Subcutaneous abdominal adipose tissue (tissue), 5 donors: ENCODE measurements around the gene PPP3R1.

Experiments
- H3K27ac ChIP-seq: one replicate; pipeline ENCODE4 v1.7.0; 2013; ENCODE audit warnings: low read depth, mild to moderate bottlenecking, inconsistent platforms, low read length, moderate library complexity
- H3K27me3 ChIP-seq, 5 donors: one replicate each; pipeline ENCODE4 v1.7.0; 2013; ENCODE audit warnings: low read length in 5 of 5, inconsistent platforms in 1 of 5; ENCODE audit not compliant: control insufficient read depth in 5 of 5, insufficient read depth in 4 of 5
- H3K36me3 ChIP-seq, 5 donors: one replicate each; pipeline ENCODE4 v1.7.0; 2013; ENCODE audit warnings: low read length in 5 of 5; ENCODE audit not compliant: control insufficient read depth in 5 of 5, insufficient read depth in 5 of 5
- H3K4me1 ChIP-seq, 5 donors: one replicate each; pipeline ENCODE4 v1.7.0; 2013; ENCODE audit warnings: low read length in 5 of 5, mild to moderate bottlenecking in 3 of 5, moderate library complexity in 1 of 5; ENCODE audit not compliant: control insufficient read depth in 5 of 5, insufficient read depth in 5 of 5
- H3K4me3 ChIP-seq, 5 donors: one replicate each; pipeline ENCODE4 v1.7.0; 2013; ENCODE audit warnings: low read length in 5 of 5, low read depth in 1 of 5
- H3K9ac ChIP-seq, 5 donors: one replicate each; pipeline ENCODE4 v1.7.0; 2013; ENCODE audit warnings: low read length in 5 of 5, mild to moderate bottlenecking in 4 of 5, moderate library complexity in 3 of 5
- H3K9me3 ChIP-seq, 5 donors: one replicate each; pipeline ENCODE4 v1.7.0; 2013; ENCODE audit warnings: low read length in 5 of 5; ENCODE audit not compliant: control insufficient read depth in 5 of 5
- donor health status: healthy.
- donor health status: healthy.
- donor health status: healthy.
- donor health status: healthy.
- donor health status: healthy.

The PPP3R1 gene

DNA sequence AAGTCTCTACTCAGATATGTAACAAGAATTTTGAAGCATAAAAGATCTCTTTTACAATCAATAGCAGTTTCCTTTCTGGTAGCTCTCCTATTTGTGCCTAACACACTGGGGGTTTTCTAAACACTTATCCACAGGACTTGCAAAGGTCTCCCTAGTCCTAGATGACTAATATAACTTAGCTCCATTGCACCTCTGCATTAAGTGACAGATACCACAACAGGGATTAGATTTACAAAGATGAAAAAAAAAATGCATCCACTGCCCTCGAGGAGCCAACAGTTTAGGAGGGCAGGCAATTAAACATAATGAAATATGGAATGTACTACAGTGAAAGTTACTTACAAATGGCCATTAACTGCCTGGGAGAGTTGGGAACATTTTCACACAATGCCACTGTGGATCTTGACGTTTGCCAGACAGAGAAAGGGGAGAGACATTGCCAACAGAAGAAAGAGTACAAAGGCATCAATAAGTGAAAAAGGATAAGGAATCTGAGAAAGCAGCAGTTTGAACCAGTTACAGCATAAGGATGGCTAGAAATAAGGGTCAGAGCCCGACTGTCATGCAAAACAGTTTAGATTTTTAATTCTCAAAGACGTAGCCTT is 14.3 kb downstream of the PPP3R1 start:
- Histone ChIP-seq H3K9ac (peak overlapping the region in 1 of 5 donors; percentile 24), H3K36me3 (peaks cover 0 to 2% (median 0%) of the 10 kb centered on the region in 5 donors), H3K9me3 (no peaks in the 10 kb centered on the region), H3K27me3 (no peaks in the 10 kb centered on the region), H3K27ac (peak overlapping the region; percentile 74), H3K4me3 (no peak overlapping the region), H3K4me1 (peaks cover 0 to 74% (median 51%) of the 10 kb centered on the region in 5 donors)

GRCh38 chr2:68237404-68237803 is 14.9 kb downstream of the PPP3R1 start:
- Histone ChIP-seq H3K9me3 (no peaks in the 10 kb centered on the region), H3K27ac (peak overlapping the region; percentile 74), H3K27me3 (no peaks in the 10 kb centered on the region), H3K4me3 (no peak overlapping the region), H3K9ac (peak overlapping the region in 1 of 5 donors; percentile 24), H3K4me1 (peaks cover 0 to 69% (median 47%) of the 10 kb centered on the region in 5 donors), H3K36me3 (peaks cover 0 to 2% (median 0%) of the 10 kb centered on the region in 5 donors)

DNA sequence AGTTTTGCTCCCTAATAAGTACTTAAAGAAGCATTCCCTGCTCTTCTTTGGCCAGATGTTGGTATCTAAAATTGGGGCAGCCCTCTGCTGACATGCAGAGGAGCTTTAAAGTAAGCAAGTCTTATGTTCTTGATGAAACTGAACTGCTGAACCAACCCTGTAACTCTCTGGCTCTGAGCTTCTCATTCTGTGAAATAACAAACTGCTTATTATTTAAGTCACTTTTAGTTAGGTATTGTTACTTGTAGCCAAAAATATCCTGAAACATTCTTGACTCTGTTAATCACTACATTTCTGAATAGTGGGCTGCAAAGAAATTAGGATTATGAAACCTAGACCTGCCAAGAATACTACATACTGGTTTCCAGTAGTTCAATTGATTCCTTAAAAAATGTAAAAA is 15.5 kb downstream of the PPP3R1 start:
- no peaks in the 10 kb centered on the region for H3K27me3 ChIP-seq
- no peaks in the 10 kb centered on the region for H3K9me3 ChIP-seq
- H3K4me1 ChIP-seq: peaks cover 0 to 69% (median 46%) of the 10 kb centered on the region in 5 donors
- peak overlapping the region; percentile 74 for H3K27ac ChIP-seq
- no peak overlapping the region for H3K4me3 ChIP-seq
- peak overlapping the region in 2 of 5 donors; percentile 24 to 41 for H3K9ac ChIP-seq
- no peaks in the 10 kb centered on the region for H3K36me3 ChIP-seq

- Histone ChIP-seq H3K36me3 (no peaks in the 10 kb centered on the region), H3K27ac (peak overlapping the region; percentile 74), H3K4me3 (no peak overlapping the region), H3K9me3 (no peaks in the 10 kb centered on the region), H3K4me1 (peaks cover 0 to 63% (median 46%) of the 10 kb centered on the region in 5 donors), H3K9ac (no peak overlapping the region), H3K27me3 (no peaks in the 10 kb centered on the region)
Measured at GRCh38 chr2:68236103-68236734, 16.1 kb downstream of the PPP3R1 start.

DNA sequence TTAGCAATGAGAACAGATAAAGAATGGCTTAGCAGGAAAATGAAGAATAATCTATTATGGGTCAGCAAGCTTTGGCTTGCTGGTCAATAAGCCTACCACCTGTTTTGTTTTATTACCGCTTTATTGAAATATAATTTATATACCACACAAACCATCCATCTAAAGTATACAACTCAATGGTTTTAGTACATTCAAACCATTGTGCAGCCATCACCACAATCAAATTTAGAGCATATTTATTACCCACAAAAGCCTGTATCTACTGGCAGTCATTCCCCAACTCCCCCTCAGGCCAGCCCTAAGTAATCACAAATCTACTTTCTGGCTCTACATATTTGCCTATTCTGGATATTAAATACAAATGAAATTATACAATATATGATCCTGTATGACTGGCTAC is 17.2 kb downstream of the PPP3R1 start:
- H3K27me3 ChIP-seq: no peaks in the 10 kb centered on the region
- H3K4me3 ChIP-seq: no peak overlapping the region
- peak overlapping the region; percentile 34 for H3K27ac ChIP-seq
- H3K36me3 ChIP-seq: no peaks in the 10 kb centered on the region
- no peak overlapping the region for H3K9ac ChIP-seq
- peaks cover 0 to 61% (median 50%) of the 10 kb centered on the region in 5 donors for H3K4me1 ChIP-seq
- H3K9me3 ChIP-seq: no peaks in the 10 kb centered on the region

GRCh38 chr2:68234405-68234804 is 17.9 kb downstream of the PPP3R1 start:
- H3K4me1 ChIP-seq: peaks cover 0 to 57% (median 47%) of the 10 kb centered on the region in 5 donors

GRCh38 chr2:68231061-68231372 is 21.3 kb downstream of the PPP3R1 start:
- no peak overlapping the region for H3K9ac ChIP-seq
- peak overlapping the region; percentile 33 for H3K27ac ChIP-seq
- H3K4me3 ChIP-seq: no peak overlapping the region
- no peaks in the 10 kb centered on the region for H3K9me3 ChIP-seq
- peaks cover 0 to 32% (median 22%) of the 10 kb centered on the region in 5 donors for H3K4me1 ChIP-seq
- H3K36me3 ChIP-seq: no peaks in the 10 kb centered on the region
- H3K27me3 ChIP-seq: no peaks in the 10 kb centered on the region

More at GRCh38 chr2:68234405-68234804, 17.9 kb downstream of the PPP3R1 start:
- H3K9me3 ChIP-seq: no peaks in the 10 kb centered on the region
- peak overlapping the region; percentile 34 for H3K27ac ChIP-seq
- no peak overlapping the region for H3K4me3 ChIP-seq
- H3K36me3 ChIP-seq: no peaks in the 10 kb centered on the region
- no peaks in the 10 kb centered on the region for H3K27me3 ChIP-seq
- no peak overlapping the region for H3K9ac ChIP-seq

DNA sequence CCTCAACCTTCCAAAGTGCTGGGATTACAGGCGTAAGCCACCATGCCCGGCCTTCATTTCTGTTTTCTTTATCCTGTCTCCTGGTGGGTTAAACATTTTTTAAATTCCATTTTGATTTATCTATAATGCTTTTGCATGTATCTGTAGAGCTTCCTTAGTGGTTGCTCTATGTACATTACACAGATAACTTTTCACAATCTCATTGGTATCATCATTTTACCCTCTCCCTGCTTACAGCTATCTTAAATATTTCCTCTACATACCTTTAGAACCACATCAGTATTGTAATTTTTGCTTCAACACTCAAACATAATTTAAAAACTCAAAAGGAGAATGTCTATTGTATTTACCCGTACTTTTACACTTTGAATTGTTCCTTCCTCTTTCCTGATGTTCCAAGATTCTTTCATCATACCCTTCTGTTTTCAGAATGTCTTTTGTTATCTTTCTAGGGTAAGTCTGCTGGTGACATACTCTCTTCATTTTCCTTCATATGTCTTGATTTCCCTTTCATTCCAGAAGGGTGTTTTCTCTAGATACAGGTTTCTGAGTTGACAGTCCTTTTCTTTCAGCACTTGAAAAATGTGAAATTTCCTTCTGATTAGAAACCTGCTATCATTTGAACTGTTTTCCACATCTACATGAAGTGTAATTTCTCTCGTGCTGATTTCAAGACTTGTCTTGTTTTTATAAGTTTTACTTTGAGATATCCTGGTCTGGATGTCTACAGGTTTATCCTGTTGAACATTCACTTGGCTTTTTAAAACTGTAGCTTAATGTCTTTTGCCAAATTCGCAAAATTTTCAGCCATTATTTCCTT is 21.9 kb downstream of the PPP3R1 start:
- no peak overlapping the region for H3K4me3 ChIP-seq
- no peaks in the 10 kb centered on the region for H3K36me3 ChIP-seq
- no peaks in the 10 kb centered on the region for H3K27me3 ChIP-seq
- H3K9ac ChIP-seq: no peak overlapping the region
- H3K4me1 ChIP-seq: peaks cover 0 to 33% (median 26%) of the 10 kb centered on the region in 5 donors
- no peaks in the 10 kb centered on the region for H3K9me3 ChIP-seq
- peak overlapping the region; percentile 33 for H3K27ac ChIP-seq

GRCh38 chr2:68226794-68227193 is 25.5 kb downstream of the PPP3R1 start:
- Histone ChIP-seq H3K27ac (no peak overlapping the region), H3K9me3 (no peaks in the 10 kb centered on the region), H3K4me3 (no peak overlapping the region), H3K4me1 (peaks cover 0 to 37% (median 31%) of the 10 kb centered on the region in 5 donors), H3K9ac (no peak overlapping the region), H3K27me3 (no peaks in the 10 kb centered on the region), H3K36me3 (no peaks in the 10 kb centered on the region)

DNA sequence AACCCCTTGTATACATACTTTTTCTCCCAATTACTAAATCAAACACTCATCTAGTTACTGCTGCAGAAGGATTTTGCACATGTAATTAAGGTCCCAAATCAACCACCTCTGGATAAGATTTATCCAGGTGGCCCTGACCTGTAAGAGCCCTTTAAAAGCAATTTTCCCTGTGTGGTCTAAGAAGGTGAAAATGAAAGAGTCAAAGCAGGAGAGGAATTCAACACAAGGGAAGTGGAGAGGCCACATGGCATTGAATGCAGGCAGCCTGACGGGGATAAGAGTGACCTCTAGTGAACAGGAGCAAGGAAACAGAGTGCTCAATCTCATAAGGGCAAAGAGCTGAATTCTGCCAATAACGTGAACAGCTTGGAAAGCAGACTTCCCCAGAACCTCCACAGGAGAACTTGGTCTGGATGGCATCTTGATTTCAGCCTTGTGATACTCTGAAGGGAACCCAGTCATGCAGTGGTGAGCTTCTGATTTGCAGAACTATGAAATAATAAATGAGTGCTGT is 27.2 kb downstream of the PPP3R1 start:
- no peaks in the 10 kb centered on the region for H3K9me3 ChIP-seq

More for the DNA sequence above, 27.2 kb downstream of the PPP3R1 start:
- no peak overlapping the region for H3K9ac ChIP-seq
- no peaks in the 10 kb centered on the region for H3K27me3 ChIP-seq
- no peak overlapping the region for H3K4me3 ChIP-seq
- H3K36me3 ChIP-seq: no peaks in the 10 kb centered on the region
- no peak overlapping the region for H3K27ac ChIP-seq
- peaks cover 0 to 28% (median 18%) of the 10 kb centered on the region in 5 donors for H3K4me1 ChIP-seq
